ENCODE measurements around the gene CAMTA1.

The CAMTA1 gene

GRCh38 chr1:6777813-6778212 lies 7.4 kb upstream of the CAMTA1 start:
- DNase-seq = no peak

GRCh38 chr1:6779089-6779805 lies 6.0 kb upstream of the CAMTA1 start:
- no peak for DNase-seq

GRCh38 chr1:6782151-6782550 lies 3.1 kb upstream of the CAMTA1 start:
- DNase-seq = no peak

- no peak for DNase-seq
Measured at GRCh38 chr1:6783221-6783620, 2.0 kb upstream of the CAMTA1 start.

- no peak for DNase-seq
Measured at GRCh38 chr1:6783936-6784559, 1.2 kb upstream of the CAMTA1 start.

- peak; percentile 100 for DNase-seq
Measured at GRCh38 chr1:6784560-6785317, 515 bp upstream of the CAMTA1 start.

- DNase-seq = peak; percentile 71
Measured at GRCh38 chr1:6785728-6786505, 663 bp downstream of the CAMTA1 start.

GRCh38 chr1:6788946-6789345 lies 3.7 kb downstream of the CAMTA1 start:
- DNase-seq = no peak

GRCh38 chr1:6790146-6790545 lies 4.9 kb downstream of the CAMTA1 start:
- DNase-seq = no peak

GRCh38 chr1:6794164-6794563 lies 8.9 kb downstream of the CAMTA1 start:
- DNase-seq = no peak

GRCh38 chr1:6795203-6795602 lies 9.9 kb downstream of the CAMTA1 start:
- no peak for DNase-seq

- DNase-seq = no peak
Measured at GRCh38 chr1:6795661-6796060, 10.4 kb downstream of the CAMTA1 start.

- DNase-seq = no peak
Measured at GRCh38 chr1:6796095-6796494, 10.8 kb downstream of the CAMTA1 start.

- DNase-seq = no peak
Measured at GRCh38 chr1:6799499-6799898, 14.2 kb downstream of the CAMTA1 start.

- DNase-seq = no peak
Measured at GRCh38 chr1:6800745-6801144, 15.5 kb downstream of the CAMTA1 start.

GRCh38 chr1:6801199-6801598 lies 15.9 kb downstream of the CAMTA1 start:
- no peak for DNase-seq

GRCh38 chr1:6801966-6802365 lies 16.7 kb downstream of the CAMTA1 start:
- DNase-seq = no peak

GRCh38 chr1:6802454-6802853 lies 17.2 kb downstream of the CAMTA1 start:
- no peak for DNase-seq

GRCh38 chr1:6802893-6803292 lies 17.6 kb downstream of the CAMTA1 start:
- no peak for DNase-seq

GRCh38 chr1:6803357-6803756 lies 18.1 kb downstream of the CAMTA1 start:
- no peak for DNase-seq

GRCh38 chr1:6805004-6805416 lies 19.8 kb downstream of the CAMTA1 start:
- no peak for DNase-seq

- no peak for DNase-seq
Measured at GRCh38 chr1:6807782-6808181, 22.5 kb downstream of the CAMTA1 start.

- DNase-seq = no peak
Measured at GRCh38 chr1:6809461-6809860, 24.2 kb downstream of the CAMTA1 start.

Measured in right forelimb (tissue), 1 donor.